ENCODE data around the gene IRF7. TPM values are rescaled to one million over a fixed set of nuclear protein-coding genes. Genes with fewer than 3 reads are reported as not detected.

The IRF7 gene
- total RNA-seq, 2 donors from 2014 or later = 33.8 to 45.4 TPM

- TF ChIP-seq CTCF (IDR thresholded peaks at IDR 0.05) = no peak
- Histone ChIP-seq H3K27ac (no peak overlapping the region), H3K36me3 (peaks cover 22% of the 10 kb centered on the region), H3K4me3 (no peak overlapping the region), H3K9me3 (no peaks in the 10 kb centered on the region), H3K27me3 (replicated peaks; ENCODE audit: insufficient read depth) (no peaks in the 10 kb centered on the region), H3K4me1 (ENCODE audit: control insufficient read depth in 1 of 2, low read depth in 2 of 2) (peaks cover 4 to 15% of the 10 kb centered on the region in 2 donors)
- DNase-seq (ENCODE audit: low spot score) = no peak
- ATAC-seq (ENCODE audit: insufficient number of reproducible peaks, low FRiP score, low read depth) = no peak
Measured at GRCh38 chr11:639332-639955, 23.7 kb upstream of the IRF7 start.

- Histone ChIP-seq H3K4me3 (no peak overlapping the region), H3K36me3 (peaks cover 17% of the 10 kb centered on the region), H3K4me1 (ENCODE audit: control insufficient read depth in 1 of 2, low read depth in 2 of 2) (peaks cover 4 to 15% of the 10 kb centered on the region in 2 donors), H3K27me3 (replicated peaks; ENCODE audit: insufficient read depth) (no peaks in the 10 kb centered on the region), H3K9me3 (no peaks in the 10 kb centered on the region), H3K27ac (no peak overlapping the region)
- no peak for TF ChIP-seq CTCF (IDR thresholded peaks at IDR 0.05)
- no peak for ATAC-seq (ENCODE audit: insufficient number of reproducible peaks, low FRiP score, low read depth)
- DNase-seq (ENCODE audit: low spot score) = no peak
Measured at GRCh38 chr11:638631-639331, 23.0 kb upstream of the IRF7 start.

- no peak for ATAC-seq (ENCODE audit: insufficient number of reproducible peaks, low FRiP score, low read depth)
- Histone ChIP-seq H3K4me3 (peak overlapping the region; percentile 54), H3K4me1 (ENCODE audit: control insufficient read depth in 1 of 2, low read depth in 2 of 2) (peaks cover 4 to 15% of the 10 kb centered on the region in 2 donors), H3K9me3 (no peaks in the 10 kb centered on the region), H3K36me3 (peaks cover 11% of the 10 kb centered on the region), H3K27me3 (replicated peaks; ENCODE audit: insufficient read depth) (no peaks in the 10 kb centered on the region), H3K27ac (no peak overlapping the region)
- DNase-seq (ENCODE audit: low spot score) = no peak
- no peak for TF ChIP-seq CTCF (IDR thresholded peaks at IDR 0.05)
Measured at GRCh38 chr11:637593-638521, 22.1 kb upstream of the IRF7 start.

GRCh38 chr11:637333-637592, 21.5 kb upstream of the IRF7 start:
- Histone ChIP-seq H3K4me3 (peak overlapping the region; percentile 54), H3K27ac (no peak overlapping the region), H3K4me1 (ENCODE audit: control insufficient read depth in 1 of 2, low read depth in 2 of 2) (peaks cover 4 to 15% of the 10 kb centered on the region in 2 donors), H3K9me3 (no peaks in the 10 kb centered on the region), H3K36me3 (peaks cover 9% of the 10 kb centered on the region), H3K27me3 (replicated peaks; ENCODE audit: insufficient read depth) (no peaks in the 10 kb centered on the region)
- ATAC-seq (ENCODE audit: insufficient number of reproducible peaks, low FRiP score, low read depth) (no peak), DNase-seq (ENCODE audit: low spot score) (no peak)
- no peak for TF ChIP-seq CTCF (IDR thresholded peaks at IDR 0.05)

All from thoracic aorta (tissue), 2 donors.